GM23338 (cell line): ENCODE data around the gene SPECC1. TPM values are rescaled to one million over a fixed set of nuclear protein-coding genes. Genes with fewer than 3 reads are reported as not detected.

Experiments
- ATAC-seq: fragments of 200-7000 bp; cut with Tn5 transposase; 3 replicates; pipeline ENCODE4 v1.9.1; 2020
- DNase-seq: peaks from one replicate; pipeline ENCODE4 v3.0.0-alpha.2; 2015; ENCODE audit warnings: low spot score
- H2AFZ ChIP-seq: fragments of 200-600 bp; sonication (generic); 2 replicates; pipeline ENCODE4 v1.8.0; 2016; ENCODE audit warnings: antibody characterized with exemption, mild to moderate bottlenecking, moderate library complexity
- H3F3A ChIP-seq: fragments of 200-600 bp; sonication (generic); replicated peaks from 2 replicates; pipeline ENCODE4 v1.8.0; 2017; ENCODE audit warnings: antibody characterized with exemption, mixed run types, low read depth
- H3K27ac ChIP-seq: fragments of 200-600 bp; sonication (generic); 2 replicates; pipeline ENCODE4 v1.6.1; 2016; ENCODE audit warnings: low read depth
- H3K27me3 ChIP-seq: fragments of 200-600 bp; sonication (generic); 2 replicates; pipeline ENCODE4 v1.8.0; 2016; ENCODE audit warnings: mild to moderate bottlenecking, mixed run types, moderate library complexity; ENCODE audit not compliant: insufficient read depth
- H3K36me3 ChIP-seq: fragments of 200-600 bp; sonication (generic); 2 replicates; pipeline ENCODE4 v1.8.0; 2016; ENCODE audit warnings: mild to moderate bottlenecking; ENCODE audit not compliant: insufficient read depth
- H3K4me1 ChIP-seq: fragments of 200-600 bp; sonication (generic); 2 replicates; pipeline ENCODE4 v1.8.0; 2016; ENCODE audit warnings: mild to moderate bottlenecking, moderate library complexity; ENCODE audit not compliant: insufficient read depth
- H3K4me2 ChIP-seq: fragments of 200-600 bp; sonication (generic); 2 replicates; pipeline ENCODE4 v1.7.1; 2017; ENCODE audit warnings: mixed run types
- H3K4me3 ChIP-seq: fragments of 200-600 bp; sonication (generic); 2 replicates; pipeline ENCODE4 v1.6.1; 2016; ENCODE audit warnings: mixed run types
- H3K79me2 ChIP-seq: fragments of 200-600 bp; sonication (generic); replicated peaks from 2 replicates; pipeline ENCODE4 v1.8.0; 2017; ENCODE audit warnings: mild to moderate bottlenecking; ENCODE audit not compliant: insufficient read depth
- H3K9me2 ChIP-seq: fragments of 200-600 bp; sonication (generic); 2 replicates; pipeline ENCODE4 v1.8.0; 2017; ENCODE audit not compliant: insufficient read depth
- H4K20me1 ChIP-seq: fragments of 200-600 bp; sonication (generic); replicated peaks from 2 replicates; pipeline ENCODE4 v1.8.0; 2017; ENCODE audit warnings: mild to moderate bottlenecking; ENCODE audit not compliant: insufficient read depth
- H3K27ac Mint-ChIP-seq: 2 replicates; pipeline ENCODE4 v1.8.0; 2020; ENCODE audit warnings: inconsistent platforms, mild to moderate bottlenecking, moderate library complexity, mixed read lengths
- H3K27me3 Mint-ChIP-seq: 3 replicates; pipeline ENCODE4 v1.8.0; 2022; ENCODE audit warnings: low read depth, mild to moderate bottlenecking, moderate library complexity, mixed read lengths, inconsistent platforms; ENCODE audit not compliant: insufficient read depth, poor library complexity
- H3K36me3 Mint-ChIP-seq: 3 replicates; pipeline ENCODE4 v1.8.0; 2021; ENCODE audit warnings: low read depth, mild to moderate bottlenecking, inconsistent platforms, moderate library complexity, mixed read lengths
- H3K4me1 Mint-ChIP-seq: 3 replicates; pipeline ENCODE4 v1.8.0; 2020; ENCODE audit warnings: mild to moderate bottlenecking, inconsistent platforms, mixed read lengths
- H3K4me3 Mint-ChIP-seq: 3 replicates; pipeline ENCODE4 v1.8.0; 2021; ENCODE audit warnings: moderate library complexity, mild to moderate bottlenecking, inconsistent platforms, mixed read lengths
- H3K9me3 Mint-ChIP-seq: 3 replicates; pipeline ENCODE4 v1.8.0; 2020; ENCODE audit warnings: moderate library complexity, mild to moderate bottlenecking, inconsistent platforms, mixed read lengths
- CREB1 ChIP-seq: fragments of 250-450 bp; sonication (Bioruptor Pico); IDR thresholded peaks from 2 replicates; pipeline ENCODE4 v1.5.0; 2020; ENCODE audit warnings: low read depth, mild to moderate bottlenecking, moderate library complexity
- EZH2 ChIP-seq: fragments of 200-600 bp; sonication (generic); IDR thresholded peaks from one replicate; pipeline ENCODE4 v1.8.0; 2017; ENCODE audit warnings: antibody characterized with exemption, mild to moderate bottlenecking, low read depth; ENCODE audit not compliant: unreplicated experiment
- NANOG ChIP-seq: IDR thresholded peaks from 2 replicates; pipeline ENCODE4 v1.6.1; 2016; ENCODE audit warnings: antibody characterized with exemption, borderline replicate concordance
- POLR2AphosphoS5 ChIP-seq: IDR thresholded peaks from 2 replicates; pipeline ENCODE4 v1.6.1; 2016; ENCODE audit warnings: antibody characterized with exemption, low read depth
- STAT1 ChIP-seq: IDR thresholded peaks from one replicate; pipeline ENCODE4 v1.6.1; 2016; ENCODE audit warnings: antibody characterized with exemption; ENCODE audit not compliant: unreplicated experiment
- ZNF331 ChIP-seq: fragments of 250-450 bp; sonication (Bioruptor Pico); IDR thresholded peaks from 2 replicates; pipeline ENCODE4 v1.5.0; 2020; ENCODE audit warnings: low read depth, mild to moderate bottlenecking, moderate library complexity
- polyA plus RNA-seq: library from polyadenylated mRNA; unstranded; fragments of >200 nt; fragmentation: Nextera tagmentation; extraction: Ambion mirVana; gene quantifications from 2 replicates; pipeline ENCODE4 v1.2.1, GENCODE V29; 2016
- total RNA-seq: library from RNA; depleted of rRNA; stranded (reverse); fragments of >200 nt; shearing (Covaris generic); gene quantifications from 2 replicates; pipeline ENCODE4 v1.2.3, GENCODE V29; 2014
- TF ChIP-seq, protein P1 (sequence below), 2 experiments: fragments of 200-600 bp in 1 of 2; sonication (generic) in 1 of 2; conservative IDR thresholded peaks; 2 replicates each; pipeline versions ENCODE4 v1.5.1 to v1.6.1; 2016 to 2017; ENCODE audit warnings: antibody characterized with exemption in 2 of 2, low read depth in 2 of 2, mild to moderate bottlenecking in 2 of 2, moderate library complexity in 1 of 2

Gene SPECC1
- total and polyA plus RNA-seq, 2 experiments from 2014 or later = 42.6 to 101 TPM

DNA sequence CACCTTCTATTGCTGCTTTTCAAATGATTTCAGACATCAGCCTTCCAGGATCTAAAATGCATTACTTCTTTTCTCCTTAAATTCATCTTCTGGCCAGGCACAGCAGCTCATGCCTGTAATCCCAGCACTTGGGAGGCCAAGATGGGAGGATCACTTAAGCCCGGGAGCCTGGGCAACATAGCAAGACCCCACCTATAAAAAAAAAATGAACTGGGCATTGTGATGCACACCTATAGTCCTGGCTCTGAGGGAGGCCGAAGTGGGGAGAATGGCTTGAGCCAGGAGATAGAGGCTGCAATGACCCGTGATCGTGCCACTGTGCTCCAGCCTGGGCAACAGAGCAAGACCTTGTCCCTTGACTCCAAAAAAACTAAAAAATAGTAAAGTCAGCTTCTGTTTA, 208.5 kb downstream of the SPECC1 start (continued):
- no peak for TF ChIP-seq NANOG
- no peak for TF ChIP-seq ZNF331

DNA sequence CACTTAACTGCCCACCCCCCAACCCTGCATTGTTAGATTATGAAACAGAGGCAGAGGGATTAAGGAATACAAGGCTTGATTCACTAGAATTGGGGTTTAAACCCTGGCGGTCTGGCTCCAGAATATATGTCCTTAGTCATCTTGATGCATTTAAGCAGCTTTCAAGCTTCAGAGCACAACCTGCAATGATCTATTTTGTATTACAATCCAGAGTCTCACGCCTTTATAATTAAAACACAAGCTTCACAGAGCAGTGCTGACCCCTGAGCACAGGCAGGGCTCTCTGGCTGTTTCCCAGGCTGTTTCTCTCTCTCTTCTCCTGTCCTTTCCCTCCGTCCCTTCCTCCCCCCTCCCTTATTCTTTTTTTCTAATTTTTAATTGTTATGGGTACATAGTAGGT, 209.1 kb downstream of the SPECC1 start:
- H3K36me3 Mint-ChIP-seq = no peaks in the 10 kb centered on the region; the same call in 1 of the 3 replicates
- 0 out of 3 replicates have a peak, but pooled peaks have one; percentile 19 for ATAC-seq

DNA sequence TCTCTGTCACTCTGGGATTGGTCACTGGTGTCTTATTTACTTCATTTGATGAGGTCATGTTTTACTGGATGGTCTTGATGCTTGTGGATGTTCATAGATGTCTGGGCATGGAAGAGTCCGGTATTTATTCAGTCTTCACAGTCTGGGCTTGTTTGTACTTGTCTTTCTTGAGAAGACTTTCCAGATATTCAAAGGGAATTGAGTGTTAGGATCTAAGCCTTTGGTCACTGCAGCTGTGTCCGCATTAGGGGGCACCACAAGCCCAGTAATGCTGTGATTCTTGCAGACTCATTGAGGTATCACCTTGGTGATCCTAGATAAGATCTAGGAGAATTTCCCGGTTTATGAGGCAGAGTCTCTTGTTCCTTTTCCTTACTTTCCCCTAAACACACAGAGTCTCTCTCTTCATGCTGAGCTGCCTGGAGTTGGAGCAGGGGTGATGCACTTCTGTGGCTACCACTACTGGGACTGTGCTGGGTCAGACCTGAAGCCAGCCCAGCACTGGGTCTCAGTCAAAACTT, 214.7 kb downstream of the SPECC1 start:
- H3K4me3 ChIP-seq = no peak overlapping the region
- no peak overlapping the region for H3K4me2 ChIP-seq
- TF ChIP-seq, protein P1, sequence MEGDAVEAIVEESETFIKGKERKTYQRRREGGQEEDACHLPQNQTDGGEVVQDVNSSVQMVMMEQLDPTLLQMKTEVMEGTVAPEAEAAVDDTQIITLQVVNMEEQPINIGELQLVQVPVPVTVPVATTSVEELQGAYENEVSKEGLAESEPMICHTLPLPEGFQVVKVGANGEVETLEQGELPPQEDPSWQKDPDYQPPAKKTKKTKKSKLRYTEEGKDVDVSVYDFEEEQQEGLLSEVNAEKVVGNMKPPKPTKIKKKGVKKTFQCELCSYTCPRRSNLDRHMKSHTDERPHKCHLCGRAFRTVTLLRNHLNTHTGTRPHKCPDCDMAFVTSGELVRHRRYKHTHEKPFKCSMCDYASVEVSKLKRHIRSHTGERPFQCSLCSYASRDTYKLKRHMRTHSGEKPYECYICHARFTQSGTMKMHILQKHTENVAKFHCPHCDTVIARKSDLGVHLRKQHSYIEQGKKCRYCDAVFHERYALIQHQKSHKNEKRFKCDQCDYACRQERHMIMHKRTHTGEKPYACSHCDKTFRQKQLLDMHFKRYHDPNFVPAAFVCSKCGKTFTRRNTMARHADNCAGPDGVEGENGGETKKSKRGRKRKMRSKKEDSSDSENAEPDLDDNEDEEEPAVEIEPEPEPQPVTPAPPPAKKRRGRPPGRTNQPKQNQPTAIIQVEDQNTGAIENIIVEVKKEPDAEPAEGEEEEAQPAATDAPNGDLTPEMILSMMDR (conservative IDR thresholded peaks at IDR 0.05; ENCODE audit: low read depth in 2 of 2) = peak in 1 of 2 experiments; percentile 25; a peak in 2 of 4 replicates
- TF ChIP-seq POLR2AphosphoS5 = no peak
- Mint-ChIP-seq H3K27me3 (no peaks in the 10 kb centered on the region), H3K27ac (peak overlapping the region; percentile 82), H3K36me3 (peaks cover 21% of the 10 kb centered on the region), H3K9me3 (no peaks in the 10 kb centered on the region), H3K4me3 (no peak overlapping the region), H3K4me1 (peaks cover 52% of the 10 kb centered on the region)
- no peaks in the 10 kb centered on the region for H3K27me3 ChIP-seq
- 0 out of 2 replicates have a peak, but pooled peaks cover 4% of the 10 kb centered on the region for H3K36me3 ChIP-seq
- H3K27ac ChIP-seq = no peak overlapping the region; the same call in 1 of the 2 replicates
- DNase-seq (no peak), ATAC-seq (no peak)
- peaks cover 25% of the 10 kb centered on the region for H3K4me1 ChIP-seq
- H3F3A ChIP-seq = no peaks in the 10 kb centered on the region
- peaks cover 5% of the 10 kb centered on the region for H4K20me1 ChIP-seq
- no peak overlapping the region for H2AFZ ChIP-seq
- H3K9me2 ChIP-seq = no peaks in the 10 kb centered on the region
- peaks cover 77% of the 10 kb centered on the region for H3K79me2 ChIP-seq

More for the DNA sequence above, 209.1 kb downstream of the SPECC1 start:
- Histone ChIP-seq H3K36me3 (no peaks in the 10 kb centered on the region), H4K20me1 (peaks cover 3% of the 10 kb centered on the region), H3K27me3 (no peaks in the 10 kb centered on the region), H3K4me1 (peaks cover 61% of the 10 kb centered on the region), H3K79me2 (peaks cover 92% of the 10 kb centered on the region), H3K4me2 (peak overlapping the region; percentile 55; the same call in 1 of the 2 replicates), H2AFZ (no peak overlapping the region), H3K9me2 (no peaks in the 10 kb centered on the region), H3F3A (no peaks in the 10 kb centered on the region), H3K27ac (no peak overlapping the region), H3K4me3 (no peak overlapping the region)
- H3K27me3 Mint-ChIP-seq = peaks cover 12% of the 10 kb centered on the region
- peaks cover 67% of the 10 kb centered on the region for H3K4me1 Mint-ChIP-seq
- no peak overlapping the region for H3K4me3 Mint-ChIP-seq
- TF ChIP-seq STAT1 (no peak), POLR2AphosphoS5 (no peak), EZH2 (no peak), CREB1 (CRISPR knock-in tag) (no peak)
- TF ChIP-seq, protein P1 (conservative IDR thresholded peaks at IDR 0.05; ENCODE audit: low read depth in 2 of 2) = no peak
- no peaks in the 10 kb centered on the region for H3K9me3 Mint-ChIP-seq
- DNase-seq = no peak
- H3K27ac Mint-ChIP-seq = no peak overlapping the region
